Left ventricle myocardium superior (tissue), 1 donor: ENCODE data around the gene WWOX. TPM values are rescaled to one million over a fixed set of nuclear protein-coding genes. Genes with fewer than 3 reads are reported as not detected.

Source experiments
- ATAC-seq: fragments of 200-7000 bp; cut with Tn5 transposase; one replicate; pipeline ENCODE4 v1.9.1; 2020; ENCODE audit warnings: mild to moderate bottlenecking, moderate library complexity
- DNase-seq: peaks from one replicate; pipeline ENCODE4 v3.0.0-alpha.2; 2020
- intact Hi-C: fragments of 100-400 bp; cut with micrococcal nuclease; formaldehyde crosslinking; loops from one replicate; pipeline ENCODE4 v1.11.0; 2022
- total RNA-seq: library from RNA; stranded (reverse); fragmentation: NEBNext Ultra II Directional; extraction: Animal tissue kit (Norgen Biotek cat#: 25700); gene quantifications from one replicate; pipeline ENCODE4 v1.2.1, GENCODE V29; 2021
- donor health status: DM: no; HTN: yes; CAD: no; lungs with severe emphysema.

Gene WWOX
- total RNA-seq, 1 donor from 2014 or later, result 12.8 TPM

DNA sequence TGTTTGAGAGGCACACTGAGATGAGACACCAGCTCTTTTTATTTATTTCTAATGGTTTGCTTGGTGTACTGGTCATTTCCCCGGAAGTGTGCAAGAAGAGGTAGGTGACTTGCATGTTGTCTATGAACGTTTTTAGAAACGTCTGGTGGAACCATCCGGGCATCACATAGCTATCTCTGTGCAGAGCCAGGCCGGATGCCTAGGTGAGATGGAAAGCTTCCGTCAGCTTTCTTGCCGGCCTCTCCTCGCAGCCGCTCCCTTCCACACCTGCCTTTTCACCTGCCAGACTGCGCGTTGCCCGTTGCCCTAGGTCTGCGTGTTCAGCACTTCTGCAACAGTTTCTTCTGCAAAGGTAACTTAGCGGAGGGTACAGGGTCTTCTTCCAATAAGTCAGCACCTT is 416.0 kb downstream of the WWOX start:
- DNase-seq (no peak), ATAC-seq (no peak)
- intact Hi-C loops, result no loop called here

DNA sequence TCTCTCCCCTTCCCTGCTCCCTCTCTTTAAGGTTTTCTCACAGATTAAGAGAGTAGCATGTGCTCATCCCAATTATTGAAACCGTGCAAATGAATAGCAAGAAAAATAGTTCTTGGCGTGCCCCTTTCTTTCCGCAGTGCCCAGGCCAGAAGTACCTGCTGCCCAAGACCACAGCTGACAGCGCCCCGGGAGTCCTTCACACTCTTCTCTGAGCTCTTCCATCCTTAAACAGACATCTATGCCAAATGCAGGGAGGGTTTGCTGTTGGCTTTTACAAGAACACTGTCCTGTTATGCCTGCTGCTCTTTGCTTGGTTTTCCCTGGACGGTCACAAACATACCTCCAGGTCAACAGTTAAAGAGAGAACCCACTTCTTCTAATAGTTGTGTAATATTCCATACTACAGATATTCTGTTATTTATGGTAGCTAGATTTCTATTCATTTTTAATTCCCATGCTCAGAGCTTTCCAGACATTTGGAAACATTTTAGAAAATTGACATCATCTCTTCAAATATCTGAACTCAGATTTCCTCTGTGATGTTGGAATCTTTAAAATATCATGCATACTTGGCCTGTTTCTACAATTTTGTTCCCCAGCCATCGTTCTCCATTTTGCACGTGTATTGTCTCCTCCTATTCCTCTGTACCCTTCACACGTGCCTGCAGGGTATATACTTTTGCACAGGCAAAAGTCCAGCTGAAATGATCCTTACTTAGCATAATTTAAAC is 416.7 kb downstream of the WWOX start:
- no peak for ATAC-seq
- DNase-seq, result no peak
- intact Hi-C loops, result no loop called here

DNA sequence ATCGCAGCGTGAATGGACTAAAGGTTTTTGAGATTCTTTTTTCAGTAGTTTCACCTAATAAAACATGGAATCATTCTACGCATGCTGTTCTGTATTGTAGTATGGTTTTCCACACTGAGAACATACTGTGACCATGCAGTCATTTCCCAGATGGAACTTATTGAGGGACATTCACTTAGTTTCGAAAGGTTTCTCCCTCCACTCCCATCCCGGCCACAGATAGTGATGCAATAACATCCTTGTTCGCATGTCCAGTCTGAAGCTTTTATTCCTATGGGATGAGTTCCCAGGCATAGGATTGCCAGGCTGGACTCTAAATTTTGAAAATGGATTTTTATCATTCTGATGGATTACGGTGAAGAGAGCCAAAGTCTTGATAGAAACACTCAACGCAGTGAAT is 420.4 kb downstream of the WWOX start:
- intact Hi-C loops, result no loop called here
- ATAC-seq (no peak), DNase-seq (no peak)

GRCh38 chr16:78520470-78520869 is 421.0 kb downstream of the WWOX start:
- no peak for DNase-seq
- no peak for ATAC-seq
- intact Hi-C loops, result no loop called here

DNA sequence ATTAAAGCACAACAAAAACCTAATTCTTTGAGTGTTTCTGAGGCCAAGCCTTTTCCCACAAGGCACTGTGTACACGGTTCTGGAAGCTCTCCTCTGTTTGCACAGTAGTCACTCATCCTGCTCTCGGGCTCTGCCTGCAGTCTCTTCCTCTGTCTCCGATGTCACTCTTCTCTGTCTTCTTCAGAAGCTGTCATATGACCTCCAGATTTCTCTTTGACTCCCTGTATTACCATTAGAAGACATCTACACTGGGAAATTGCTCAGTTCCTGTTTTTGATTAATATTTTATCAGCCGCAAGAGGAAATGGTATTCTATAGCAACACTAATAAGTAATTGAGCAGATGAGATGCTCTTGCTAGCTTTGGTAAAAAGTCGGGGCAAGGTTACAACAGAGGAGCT is 422.9 kb downstream of the WWOX start:
- no peak for DNase-seq
- ATAC-seq, result no peak
- intact Hi-C loops, result no loop called here

DNA sequence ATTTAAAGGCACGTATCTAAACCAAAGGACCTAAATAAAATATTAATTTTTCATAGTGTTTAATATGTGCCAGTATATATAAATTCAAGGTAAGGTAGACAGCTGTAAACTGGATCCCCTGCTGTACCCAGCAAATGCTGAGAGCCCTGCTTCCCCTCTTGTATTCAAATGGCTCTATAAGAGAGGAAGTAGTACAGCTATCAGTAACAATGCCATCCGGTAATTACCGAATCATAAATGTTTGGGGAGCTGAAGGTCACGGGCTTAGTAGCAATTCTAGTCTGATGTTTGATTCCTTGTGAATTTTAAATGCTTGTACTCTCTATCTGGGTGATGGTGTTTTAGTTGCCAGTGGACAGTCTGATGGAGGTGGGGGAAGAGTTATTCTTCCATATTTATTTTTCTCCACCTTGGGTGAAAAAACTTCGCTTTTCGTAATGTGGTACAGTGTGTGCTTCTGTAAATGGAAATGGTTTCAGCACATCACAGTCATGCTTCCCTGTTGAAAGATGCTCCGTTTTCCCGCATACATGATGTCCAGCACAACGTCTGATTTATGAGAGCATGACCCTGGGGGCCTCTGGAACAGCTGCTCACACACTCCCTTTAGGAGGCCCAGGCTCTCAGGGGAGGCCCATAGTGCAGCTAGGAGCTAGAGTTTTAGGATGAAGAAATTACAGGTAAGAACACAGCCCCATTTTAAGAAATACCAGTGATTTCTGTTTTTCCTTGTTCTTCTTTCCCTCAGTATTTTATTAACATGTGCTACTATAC is 423.9 kb downstream of the WWOX start:
- DNase-seq (no peak), ATAC-seq (no peak)
- intact Hi-C loops, result no loop called here

DNA sequence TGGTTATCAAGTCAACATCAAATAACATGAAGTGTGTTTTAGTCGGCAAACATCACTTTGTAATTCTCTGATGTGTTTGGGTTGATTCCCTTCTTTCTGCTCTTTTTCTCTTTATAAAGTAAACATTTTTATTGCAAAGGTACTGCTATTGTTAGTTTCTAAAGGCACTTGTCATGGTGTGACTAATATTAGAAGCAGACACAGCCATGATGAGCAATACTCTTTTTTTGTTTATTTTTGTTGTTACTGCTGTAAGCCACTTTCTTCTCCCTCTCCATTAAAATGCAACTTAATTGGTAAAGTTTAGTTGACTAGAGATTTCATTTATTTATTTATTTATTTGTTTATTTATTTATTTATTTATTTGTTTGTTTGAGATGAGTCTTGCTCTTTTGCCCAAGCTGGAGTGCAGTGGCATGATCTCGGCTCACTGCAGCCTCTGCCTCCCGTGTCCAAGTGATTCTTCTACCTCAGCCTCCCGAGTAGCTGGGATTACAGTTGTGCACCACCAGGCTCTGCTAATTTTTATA is 424.7 kb downstream of the WWOX start:
- DNase-seq (no peak), ATAC-seq (no peak)
- intact Hi-C loops, result no loop called here

DNA sequence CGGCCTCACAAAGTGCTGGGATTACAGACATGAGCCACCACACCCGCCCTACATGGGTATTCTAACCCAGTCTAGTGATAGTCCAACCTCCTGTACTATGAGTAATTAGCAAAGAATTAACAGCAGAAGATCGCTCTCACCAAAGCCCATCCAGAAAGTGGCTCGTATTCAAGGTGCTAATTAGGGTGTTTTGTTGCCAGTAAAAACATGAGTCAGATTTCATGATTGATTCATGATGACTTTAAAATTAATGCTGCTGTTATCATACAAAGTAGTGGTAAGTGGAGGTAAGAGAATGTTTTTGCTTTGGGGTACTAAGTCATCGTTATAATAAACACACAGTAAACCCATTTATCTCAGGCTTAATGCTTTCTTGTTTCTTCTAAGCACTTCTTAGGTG is 428.8 kb downstream of the WWOX start:
- intact Hi-C loops, result no loop called here
- ATAC-seq (no peak), DNase-seq (no peak)

- ATAC-seq, result no peak
- DNase-seq, result no peak
- intact Hi-C loops, result no loop called here
Measured at GRCh38 chr16:78529881-78530280, 430.4 kb downstream of the WWOX start.

- ATAC-seq (no peak), DNase-seq (no peak)
- intact Hi-C loops, result no loop called here
Measured at GRCh38 chr16:78530283-78530682, 430.8 kb downstream of the WWOX start.

- intact Hi-C loops, result no loop called here
- ATAC-seq (no peak), DNase-seq (no peak)
Measured at GRCh38 chr16:78535098-78535497, 435.6 kb downstream of the WWOX start.

- intact Hi-C loops, result no loop called here
- DNase-seq (no peak), ATAC-seq (no peak)
Measured at GRCh38 chr16:78537511-78537910, 438.1 kb downstream of the WWOX start.

DNA sequence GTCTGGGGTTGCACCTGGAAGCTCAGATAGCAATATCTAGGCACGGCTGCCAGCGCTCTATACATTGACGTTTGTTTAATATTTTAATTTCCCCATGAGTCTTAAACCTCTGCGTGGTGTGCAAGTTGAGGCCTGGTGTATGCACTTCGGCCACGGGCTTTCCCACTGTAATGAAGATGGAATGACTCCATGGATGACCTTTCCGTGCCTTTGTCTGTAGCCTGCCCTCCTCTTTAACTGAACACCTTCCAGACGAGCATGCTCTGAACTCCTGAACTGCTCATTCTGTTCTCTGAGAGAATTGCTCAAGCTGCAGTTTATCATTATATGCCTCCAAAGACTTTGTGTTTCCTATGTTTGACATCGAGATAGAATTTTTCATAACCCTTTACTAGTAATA is 438.8 kb downstream of the WWOX start:
- intact Hi-C loops, result no loop called here
- ATAC-seq (no peak), DNase-seq (no peak)

DNA sequence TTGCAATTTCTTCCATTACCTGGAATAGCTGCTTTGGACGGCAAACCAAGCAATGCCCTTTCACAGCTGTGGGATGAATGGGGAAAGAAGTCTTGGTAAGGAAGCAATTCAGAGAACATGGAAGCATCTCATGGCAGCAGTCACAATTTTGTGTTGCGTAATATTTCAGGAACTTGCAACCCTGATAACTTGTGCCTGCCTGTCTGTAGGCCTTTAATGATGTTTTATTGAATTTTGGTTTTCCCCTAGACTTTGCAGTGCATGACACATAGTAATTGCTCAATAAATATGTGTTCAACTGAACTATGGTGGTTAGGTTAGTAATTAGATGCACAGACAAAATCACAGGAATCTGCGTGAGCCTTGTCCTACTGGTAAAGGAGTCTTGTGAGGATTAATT is 439.5 kb downstream of the WWOX start:
- no peak for ATAC-seq
- intact Hi-C loops, result no loop called here
- DNase-seq, result no peak

- intact Hi-C loops, result no loop called here
- ATAC-seq (no peak), DNase-seq (no peak)
Measured at GRCh38 chr16:78542419-78542818, 443.0 kb downstream of the WWOX start.

DNA sequence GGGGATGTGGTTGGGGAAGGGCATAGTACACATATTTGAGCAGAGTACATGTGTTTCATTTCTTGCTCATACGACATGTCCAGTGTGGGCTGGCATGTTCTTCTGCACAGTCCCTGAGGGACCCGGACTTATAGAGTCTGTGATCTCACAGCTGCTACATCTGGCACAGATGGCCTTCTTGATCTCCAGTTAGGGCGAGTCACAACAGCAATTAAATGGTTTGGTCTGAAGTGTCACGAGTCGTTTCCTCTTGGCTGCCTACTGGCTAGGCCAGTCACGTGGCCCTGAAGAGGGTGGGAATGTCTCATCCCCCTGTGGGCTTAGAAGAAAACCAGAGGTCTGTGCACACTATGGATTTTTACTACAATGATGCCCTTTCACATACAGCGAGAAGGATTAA is 443.6 kb downstream of the WWOX start:
- intact Hi-C loops, result no loop called here
- DNase-seq, result no peak
- peak; percentile 17 for ATAC-seq

GRCh38 chr16:78549366-78549765 is 449.9 kb downstream of the WWOX start:
- intact Hi-C loops, result no loop called here
- ATAC-seq, result no peak

GRCh38 chr16:78551487-78552085 is 452.1 kb downstream of the WWOX start:
- intact Hi-C loops, result no loop called here
- ATAC-seq (no peak), DNase-seq (no peak)

More at GRCh38 chr16:78549366-78549765, 449.9 kb downstream of the WWOX start:
- no peak for DNase-seq

- no peak for ATAC-seq
- no peak for DNase-seq
- intact Hi-C loops, result no loop called here
Measured at GRCh38 chr16:78552106-78552675, 452.7 kb downstream of the WWOX start.

DNA sequence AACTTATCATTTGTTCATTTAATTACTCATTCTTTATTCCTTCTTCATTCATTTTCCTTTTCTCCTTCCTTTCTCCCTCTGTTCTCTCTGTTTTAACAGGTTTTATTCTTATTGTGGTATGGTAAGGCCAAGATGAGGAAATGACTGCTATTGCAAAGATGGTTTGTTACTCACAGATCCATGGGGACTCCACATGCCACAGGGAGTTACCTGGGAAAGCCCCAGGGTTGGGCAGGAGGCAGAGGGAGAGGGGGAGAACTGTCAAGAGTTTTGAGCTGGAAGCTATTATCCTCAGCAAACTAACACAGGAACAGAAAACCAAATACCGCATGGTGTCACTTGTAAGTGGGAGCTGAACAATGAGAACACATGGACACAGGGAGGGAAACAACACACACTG is 453.3 kb downstream of the WWOX start:
- ATAC-seq (no peak), DNase-seq (no peak)
- intact Hi-C loops, result no loop called here
